ENCODE results near the gene NYAP2. TPM values are rescaled to one million over a fixed set of nuclear protein-coding genes. Genes with fewer than 3 reads are reported as not detected.

NYAP2 gene
- total RNA-seq, 1 experiment from 2014 or later, result not detected

DNA sequence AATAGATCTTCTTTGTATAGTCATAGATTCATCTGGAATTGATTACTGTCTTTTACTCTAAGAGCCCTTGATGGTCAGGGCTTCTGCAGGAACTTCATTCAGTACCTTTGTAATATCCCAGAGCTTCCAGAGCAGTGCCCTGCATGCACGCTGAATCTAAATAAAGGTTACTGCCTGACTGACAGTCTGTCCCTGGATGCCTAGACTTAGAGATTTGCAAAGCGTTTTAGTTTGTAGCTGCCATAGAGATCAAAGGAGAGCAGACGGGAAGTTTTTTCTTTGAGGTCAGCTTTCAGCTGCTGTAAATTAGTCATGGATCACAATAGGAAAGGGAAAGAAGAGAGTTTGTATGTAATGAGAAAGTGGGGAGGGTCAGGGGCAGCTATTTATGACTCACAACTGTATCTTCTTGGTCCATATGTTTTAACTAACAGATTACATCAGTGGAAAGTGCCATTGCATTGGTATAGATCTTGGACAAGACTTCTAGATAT, 45.2 kb upstream of the NYAP2 start:
- H3K9ac ChIP-seq (ENCODE audit: low read length), result no peak overlapping the region
- H3K9me3 ChIP-seq (ENCODE audit: control insufficient read depth in 1 of 2, insufficient read depth in 1 of 2, low read depth in 1 of 2, low read length in 2 of 2), result no peaks in the 10 kb centered on the region
- intact Hi-C loops (cut with micrococcal nuclease), result no loop called here
- no peak overlapping the region for H3K4me2 ChIP-seq (ENCODE audit: low read length)
- H3K4me1 ChIP-seq (ENCODE audit: control insufficient read depth in 1 of 2, insufficient read depth in 2 of 2, low read length in 2 of 2), result peaks cover 0 to 3% of the 10 kb centered on the region in 2 experiments; a peak in 1 of 4 replicates
- ChIA-PET CTCF (no interaction called here), RAD21 (ENCODE audit: low non-redundant PET in 1 of 2, low total read pairs in 2 of 2, uncharacterized antibody in 2 of 2, unreplicated experiment in 2 of 2) (no interaction called here), POLR2A (no interaction called here)
- H3K79me2 ChIP-seq (ENCODE audit: insufficient read depth, low read length), result no peaks in the 10 kb centered on the region
- H3K36me3 ChIP-seq (ENCODE audit: control insufficient read depth in 1 of 2, insufficient read depth in 2 of 2, low read length in 2 of 2), result no peaks in the 10 kb centered on the region
- no peak overlapping the region for H3K4me3 ChIP-seq (replicated peaks in 1 of 2; ENCODE audit: low read depth in 1 of 2, low read length in 2 of 2)
- no peak overlapping the region for H2AFZ ChIP-seq (ENCODE audit: low read depth, low read length, poor library complexity, severe bottlenecking)
- peak; percentile 90 for TF ChIP-seq TCF7L2 (IDR thresholded peaks at IDR 0.05; ENCODE audit: borderline replicate concordance, extremely low read depth, insufficient read depth, insufficient read length)
- TF ChIP-seq JUND (IDR thresholded peaks at IDR 0.05), result no peak
- no peak for TF ChIP-seq EGR1 (IDR thresholded peaks at IDR 0.05; ENCODE audit: low read depth)
- no peak for TF ChIP-seq EZH2 (IDR thresholded peaks at IDR 0.05)
- TF ChIP-seq CEBPB (IDR thresholded peaks at IDR 0.05; ENCODE audit: low read depth), result no peak
- TF ChIP-seq POLR2A (IDR thresholded peaks at IDR 0.05; ENCODE audit: borderline replicate concordance, extremely low read depth, insufficient read depth, insufficient read length), result no peak
- no peaks in the 10 kb centered on the region for H4K20me1 ChIP-seq (ENCODE audit: insufficient read depth)
- H3K9me2 ChIP-seq (ENCODE audit: insufficient read depth), result no peaks in the 10 kb centered on the region
- no TSS peak for BruUV-seq (replicated peaks)
- H3K27me3 ChIP-seq (ENCODE audit: insufficient read depth, low read length), result no peaks in the 10 kb centered on the region
- ATAC-seq (no peak), DNase-seq (ENCODE audit: low read depth, low spot score) (peak; percentile 4)
- H3K27ac ChIP-seq (ENCODE audit: low read depth, low read length), result no peak overlapping the region

DNA sequence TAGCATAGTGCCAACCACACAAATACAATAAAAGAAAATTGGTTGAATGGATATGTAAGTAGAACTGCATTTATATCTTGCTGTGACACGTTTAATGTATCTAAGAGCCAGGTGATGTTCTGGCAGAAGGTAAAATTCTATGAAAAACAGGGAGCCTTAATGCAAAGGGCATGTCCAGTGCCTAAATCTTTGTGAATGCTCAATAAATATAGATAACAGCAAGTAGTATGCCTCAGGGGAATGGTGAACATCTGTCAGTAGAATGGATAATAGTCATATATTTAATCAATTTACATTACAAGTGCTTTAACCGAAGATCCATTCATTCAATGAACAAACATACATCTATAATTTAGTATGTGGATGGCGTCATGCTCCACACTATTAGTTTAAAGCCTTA, 43.7 kb upstream of the NYAP2 start:
- Histone ChIP-seq H3K79me2 (ENCODE audit: insufficient read depth, low read length) (no peaks in the 10 kb centered on the region), H3K36me3 (ENCODE audit: control insufficient read depth in 1 of 2, insufficient read depth in 2 of 2, low read length in 2 of 2) (no peaks in the 10 kb centered on the region), H3K9ac (ENCODE audit: low read length) (no peak overlapping the region), H3K9me3 (ENCODE audit: control insufficient read depth in 1 of 2, insufficient read depth in 1 of 2, low read depth in 1 of 2, low read length in 2 of 2) (no peaks in the 10 kb centered on the region), H3K4me1 (ENCODE audit: control insufficient read depth in 1 of 2, insufficient read depth in 2 of 2, low read length in 2 of 2) (peaks cover 0 to 3% of the 10 kb centered on the region in 2 experiments; a peak in 1 of 4 replicates), H3K4me3 (replicated peaks in 1 of 2; ENCODE audit: low read depth in 1 of 2, low read length in 2 of 2) (no peak overlapping the region), H3K27ac (ENCODE audit: low read depth, low read length) (no peak overlapping the region), H4K20me1 (ENCODE audit: insufficient read depth) (no peaks in the 10 kb centered on the region), H3K4me2 (ENCODE audit: low read length) (no peak overlapping the region), H2AFZ (ENCODE audit: low read depth, low read length, poor library complexity, severe bottlenecking) (no peak overlapping the region), H3K27me3 (ENCODE audit: insufficient read depth, low read length) (no peaks in the 10 kb centered on the region), H3K9me2 (ENCODE audit: insufficient read depth) (no peaks in the 10 kb centered on the region; the same call in 1 of the 2 replicates)
- intact Hi-C loops (cut with micrococcal nuclease), result no loop called here
- ATAC-seq (no peak), DNase-seq (ENCODE audit: low read depth, low spot score) (no peak)
- ChIA-PET POLR2A (no interaction called here), CTCF (no interaction called here), RAD21 (ENCODE audit: low non-redundant PET in 1 of 2, low total read pairs in 2 of 2, uncharacterized antibody in 2 of 2, unreplicated experiment in 2 of 2) (no interaction called here)
- BruUV-seq (replicated peaks), result no TSS peak
- TF ChIP-seq, protein P1, sequence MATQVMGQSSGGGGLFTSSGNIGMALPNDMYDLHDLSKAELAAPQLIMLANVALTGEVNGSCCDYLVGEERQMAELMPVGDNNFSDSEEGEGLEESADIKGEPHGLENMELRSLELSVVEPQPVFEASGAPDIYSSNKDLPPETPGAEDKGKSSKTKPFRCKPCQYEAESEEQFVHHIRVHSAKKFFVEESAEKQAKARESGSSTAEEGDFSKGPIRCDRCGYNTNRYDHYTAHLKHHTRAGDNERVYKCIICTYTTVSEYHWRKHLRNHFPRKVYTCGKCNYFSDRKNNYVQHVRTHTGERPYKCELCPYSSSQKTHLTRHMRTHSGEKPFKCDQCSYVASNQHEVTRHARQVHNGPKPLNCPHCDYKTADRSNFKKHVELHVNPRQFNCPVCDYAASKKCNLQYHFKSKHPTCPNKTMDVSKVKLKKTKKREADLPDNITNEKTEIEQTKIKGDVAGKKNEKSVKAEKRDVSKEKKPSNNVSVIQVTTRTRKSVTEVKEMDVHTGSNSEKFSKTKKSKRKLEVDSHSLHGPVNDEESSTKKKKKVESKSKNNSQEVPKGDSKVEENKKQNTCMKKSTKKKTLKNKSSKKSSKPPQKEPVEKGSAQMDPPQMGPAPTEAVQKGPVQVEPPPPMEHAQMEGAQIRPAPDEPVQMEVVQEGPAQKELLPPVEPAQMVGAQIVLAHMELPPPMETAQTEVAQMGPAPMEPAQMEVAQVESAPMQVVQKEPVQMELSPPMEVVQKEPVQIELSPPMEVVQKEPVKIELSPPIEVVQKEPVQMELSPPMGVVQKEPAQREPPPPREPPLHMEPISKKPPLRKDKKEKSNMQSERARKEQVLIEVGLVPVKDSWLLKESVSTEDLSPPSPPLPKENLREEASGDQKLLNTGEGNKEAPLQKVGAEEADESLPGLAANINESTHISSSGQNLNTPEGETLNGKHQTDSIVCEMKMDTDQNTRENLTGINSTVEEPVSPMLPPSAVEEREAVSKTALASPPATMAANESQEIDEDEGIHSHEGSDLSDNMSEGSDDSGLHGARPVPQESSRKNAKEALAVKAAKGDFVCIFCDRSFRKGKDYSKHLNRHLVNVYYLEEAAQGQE (IDR thresholded peaks at IDR 0.05; ENCODE audit: low read depth), result no peak
- TF ChIP-seq EZH2 (IDR thresholded peaks at IDR 0.05), result no peak
- TF ChIP-seq RAD21 (IDR thresholded peaks at IDR 0.05; ENCODE audit: low read depth), result no peak

Data from HCT116 (cell line).